Endometrial microvascular endothelial cells (primary cell): ENCODE measurements around the gene OR5H1. TPM values are rescaled to one million over a fixed set of nuclear protein-coding genes. Genes with fewer than 3 reads are reported as not detected.

Source experiments
- in situ Hi-C: cut with HindIII; loops from 2 replicates; pipeline ENCODE4 v1.10.0; 2017; ENCODE audit warnings: low sequenced_read_pairs, low pct_unique_long_range_greater_than_20kb; ENCODE audit errors: inconsistent ontology term
- total RNA-seq: library from RNA; depleted of rRNA; stranded (reverse); fragments of >200 nt; gene quantifications from one replicate; pipeline ENCODE4 v1.2.3, GENCODE V29; 2015; ENCODE audit errors: inconsistent ontology term

The OR5H1 gene
- total RNA-seq, 1 donor from 2014 or later, result not detected

DNA sequence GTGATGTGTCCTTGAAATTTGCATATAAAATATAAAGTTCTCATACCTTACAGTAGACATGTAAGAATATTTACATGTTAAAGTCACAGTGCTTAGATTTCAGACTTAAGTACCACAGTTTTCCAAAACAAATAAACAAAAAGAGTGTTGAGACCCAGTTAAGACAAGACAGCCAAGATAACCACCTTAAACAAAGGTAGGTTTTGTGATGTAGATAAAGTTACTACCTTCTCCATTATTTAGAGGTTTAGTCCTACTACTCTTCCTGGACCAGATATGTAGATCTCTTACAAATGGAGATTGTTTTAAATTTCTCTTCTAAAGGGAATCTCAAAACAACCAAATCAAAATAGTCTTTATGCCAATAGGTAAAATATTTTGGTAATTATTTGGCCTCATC, 51.7 kb downstream of the OR5H1 start:
- in situ Hi-C loops, result no loop called here

GRCh38 chr3:98185180-98185579, 54.7 kb downstream of the OR5H1 start:
- in situ Hi-C loops, result no loop called here

Other genes with a start within 250 kb of the OR5H1 start
- 50.0 TPM for gene RIOX2, start 158.3 kb upstream of the OR5H1 start, total RNA-seq
- gene GABRR3, start 95.4 kb upstream of the OR5H1 start, total RNA-seq, result not detected
- gene OR5AC2, start 43.5 kb upstream of the OR5H1 start, total RNA-seq, result not detected
- not detected for gene OR5H14, start 16.8 kb downstream of the OR5H1 start, total RNA-seq
- not detected for gene OR5H15, start 36.0 kb downstream of the OR5H1 start, total RNA-seq
- gene OR5H6, start 133.5 kb downstream of the OR5H1 start, total RNA-seq, result not detected
- gene OR5H2, start 151.8 kb downstream of the OR5H1 start, total RNA-seq, result not detected
- gene OR5K4, start 223.1 kb downstream of the OR5H1 start, total RNA-seq, result not detected